NCI-H2196 treated with DMSO at 0.1 percent for 48 hours (cell line): ENCODE measurements around the gene ERGIC1.

ENCODE experiments used
- DNase-seq: peaks from one replicate; lab custom pipeline; 2025; ENCODE audit not compliant: unreplicated experiment; lab: John Stamatoyannopoulos, UW

The ERGIC1 gene

DNA sequence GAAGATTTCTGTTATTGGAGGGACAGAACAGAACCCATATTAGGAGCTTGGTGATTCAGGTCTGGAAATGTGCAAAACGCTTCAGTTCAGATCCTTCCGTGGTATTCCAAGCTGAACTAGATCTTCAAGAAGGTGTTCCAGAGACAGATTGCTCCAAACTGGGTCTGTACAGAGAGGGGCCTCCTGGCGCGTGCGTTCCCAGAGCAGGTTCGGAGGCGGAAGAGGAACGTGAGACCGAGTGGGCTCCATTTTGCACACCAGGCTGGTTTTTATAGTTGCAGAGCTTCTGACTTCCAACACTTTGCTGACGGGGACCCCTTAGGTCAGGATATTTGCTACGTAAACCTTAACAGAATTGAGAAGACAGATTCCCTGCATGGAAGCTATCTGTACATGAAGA, 108.5 kb downstream of the ERGIC1 start:
- DNase-seq: no peak

GRCh38 chr5:172943283-172943841, 109.3 kb downstream of the ERGIC1 start:
- no peak for DNase-seq

- DNase-seq: no peak
Observed at GRCh38 chr5:172943906-172944305, 109.9 kb downstream of the ERGIC1 start.

GRCh38 chr5:172944741-172945140, 110.7 kb downstream of the ERGIC1 start:
- DNase-seq: no peak

GRCh38 chr5:172945151-172945550, 111.1 kb downstream of the ERGIC1 start:
- no peak for DNase-seq

DNA sequence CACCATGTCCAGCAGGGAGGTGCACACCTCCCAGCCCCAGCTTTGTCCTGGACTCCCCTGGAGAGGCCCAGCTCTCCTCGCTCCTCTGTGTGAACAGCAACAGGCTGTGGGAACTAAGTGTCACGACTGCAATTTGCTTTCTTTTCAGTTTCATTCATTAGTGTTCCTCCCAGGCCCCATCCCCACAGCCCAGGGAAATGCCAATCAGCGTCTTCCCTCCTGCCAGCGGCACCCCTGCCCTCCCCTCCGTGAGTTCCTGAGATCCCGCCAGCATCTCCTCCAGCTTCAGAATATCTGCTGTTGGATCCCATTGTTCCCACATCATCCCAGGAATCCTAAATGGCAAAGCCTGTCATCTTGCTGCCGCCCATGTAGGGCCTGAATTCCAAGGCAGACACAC, 112.1 kb downstream of the ERGIC1 start:
- no peak for DNase-seq

DNA sequence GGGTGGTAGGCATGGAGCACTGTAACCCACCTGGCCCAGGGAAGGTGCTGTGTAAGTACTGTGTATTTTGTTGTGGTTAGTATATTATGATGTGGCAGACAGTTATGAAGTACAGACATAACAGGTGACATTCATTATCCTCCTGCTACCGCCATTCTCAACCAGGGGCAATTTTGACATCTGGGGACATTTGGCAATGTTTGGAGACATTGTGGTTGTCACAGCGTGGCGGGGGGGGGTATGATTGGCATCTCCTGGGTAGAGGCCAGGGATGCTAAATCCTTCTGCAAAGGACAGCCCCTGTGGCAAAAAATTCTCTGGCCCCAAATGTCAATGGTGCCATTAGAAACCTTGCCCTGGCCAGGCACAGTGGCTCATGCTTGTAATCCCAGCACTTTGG, 115.4 kb downstream of the ERGIC1 start:
- no peak for DNase-seq

GRCh38 chr5:172950176-172950965, 116.3 kb downstream of the ERGIC1 start:
- DNase-seq: no peak

DNA sequence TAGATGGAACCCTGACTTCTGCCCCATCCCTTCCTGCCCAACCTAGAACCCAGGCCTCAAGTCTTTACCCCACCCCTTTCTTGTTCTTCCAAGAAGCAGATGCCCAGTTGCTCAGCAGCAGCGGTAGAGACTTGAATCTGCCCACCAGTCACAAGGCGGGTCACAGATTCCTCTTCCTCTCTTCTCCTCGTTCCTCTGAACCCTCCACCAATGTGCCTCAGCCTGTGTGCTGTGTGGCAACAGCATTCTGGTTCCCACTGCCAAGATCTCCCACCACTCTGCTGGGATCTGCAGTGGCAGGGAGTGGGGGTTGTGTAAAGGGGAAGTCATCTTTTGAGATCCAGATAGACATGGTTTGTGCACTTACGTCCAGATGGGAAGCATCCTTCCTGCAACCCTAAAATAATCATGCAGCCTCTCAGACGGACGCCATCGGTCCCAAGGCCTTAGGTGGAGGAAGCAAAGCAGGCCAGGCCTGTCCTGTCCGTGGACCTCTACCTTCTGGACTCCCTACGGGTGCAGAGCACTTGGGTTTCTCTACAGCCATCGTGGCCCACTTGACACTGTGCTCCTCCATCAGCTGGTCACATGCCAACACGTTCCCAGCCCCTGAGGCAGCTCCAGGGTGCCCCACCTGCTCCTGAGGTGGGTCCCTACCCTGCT, 117.5 kb downstream of the ERGIC1 start:
- DNase-seq: no peak

DNA sequence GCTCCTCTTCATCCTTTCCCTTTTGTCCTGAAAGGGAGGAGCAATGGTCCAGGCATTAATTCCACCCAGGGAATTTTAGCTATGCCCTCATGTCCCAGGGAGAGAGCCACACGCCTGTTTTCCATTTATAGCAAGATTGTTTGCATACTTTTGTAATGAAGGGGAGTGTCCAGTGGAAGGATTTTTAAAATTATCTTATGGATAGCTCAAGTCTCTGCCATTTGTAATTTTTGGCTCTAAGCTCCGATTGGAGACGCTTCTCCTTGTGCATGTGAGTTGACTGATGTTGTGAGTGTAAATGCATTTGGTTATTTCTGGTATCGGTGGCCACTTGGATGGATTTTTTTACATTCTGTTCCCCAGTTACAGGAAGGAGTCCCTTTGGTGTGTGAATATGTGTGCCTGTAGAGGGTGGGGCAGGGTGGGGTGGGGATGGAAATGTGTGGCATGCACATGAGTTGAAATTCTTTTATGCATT, 118.0 kb downstream of the ERGIC1 start:
- no peak for DNase-seq

DNA sequence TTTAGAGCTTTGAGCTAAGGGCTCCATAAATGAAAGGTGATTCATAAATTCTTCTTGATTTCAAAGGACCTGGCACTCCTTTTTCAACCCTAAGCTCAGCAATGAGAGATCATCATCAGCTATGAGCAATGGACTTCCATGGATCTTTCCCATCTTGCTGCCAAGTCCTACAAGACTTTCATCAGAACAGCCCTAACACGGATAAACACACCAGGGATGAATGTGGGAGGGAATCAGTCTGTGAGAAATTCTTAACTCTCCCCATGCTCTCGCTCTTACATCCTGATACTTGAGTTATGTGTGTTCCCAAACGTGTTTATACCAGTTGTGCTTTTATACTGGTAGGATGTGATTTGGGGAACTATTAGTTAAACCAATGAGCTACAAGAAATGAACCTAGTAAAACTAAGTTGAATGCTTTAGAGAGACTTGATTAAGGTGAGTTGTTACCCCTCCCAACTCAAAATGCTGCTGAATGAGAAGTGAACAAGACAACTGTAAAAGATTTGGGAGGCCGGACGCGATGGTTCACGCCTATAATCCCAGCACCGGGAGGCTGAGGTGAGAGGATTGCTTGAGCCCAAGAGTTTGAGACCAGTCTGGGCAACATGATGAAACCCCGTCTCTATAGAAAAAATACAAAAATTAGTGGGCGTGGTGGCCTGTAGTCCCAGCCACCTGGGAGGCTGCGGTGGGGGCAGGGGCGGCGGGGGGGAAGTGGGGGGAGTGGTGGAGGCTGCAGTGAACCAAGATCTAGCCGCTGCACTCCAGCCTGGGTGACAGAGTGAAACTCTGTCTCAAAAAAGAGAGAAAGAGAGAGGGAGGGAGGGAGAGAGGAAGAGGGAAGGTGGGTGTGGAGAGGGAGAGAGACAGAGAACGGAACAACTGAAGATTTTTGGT, 120.0 kb downstream of the ERGIC1 start:
- no peak for DNase-seq

- DNase-seq: no peak
Observed at GRCh38 chr5:172954751-172955159, 120.7 kb downstream of the ERGIC1 start.

- DNase-seq: no peak
Observed at GRCh38 chr5:172956228-172956627, 122.2 kb downstream of the ERGIC1 start.

DNA sequence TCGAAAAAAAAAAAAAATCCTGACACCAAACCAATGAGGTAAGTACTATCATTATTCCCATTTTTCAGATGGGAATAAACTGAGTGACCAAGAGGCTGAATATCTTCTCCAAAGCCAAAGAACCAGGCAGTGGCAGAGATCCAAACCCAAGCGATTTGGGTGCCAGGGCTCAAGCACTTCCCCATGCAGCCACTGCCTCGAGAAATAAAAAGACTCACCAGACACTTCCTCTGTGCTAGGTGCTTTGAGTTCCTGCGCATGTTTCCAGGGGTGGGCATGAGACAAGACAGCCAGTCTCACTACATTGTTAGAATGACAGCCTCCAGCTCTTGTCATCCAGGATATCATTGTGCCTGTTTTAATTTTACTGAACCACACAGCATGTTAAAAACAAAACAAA, 122.9 kb downstream of the ERGIC1 start:
- no peak for DNase-seq

GRCh38 chr5:172957458-172957857, 123.4 kb downstream of the ERGIC1 start:
- DNase-seq: no peak

DNA sequence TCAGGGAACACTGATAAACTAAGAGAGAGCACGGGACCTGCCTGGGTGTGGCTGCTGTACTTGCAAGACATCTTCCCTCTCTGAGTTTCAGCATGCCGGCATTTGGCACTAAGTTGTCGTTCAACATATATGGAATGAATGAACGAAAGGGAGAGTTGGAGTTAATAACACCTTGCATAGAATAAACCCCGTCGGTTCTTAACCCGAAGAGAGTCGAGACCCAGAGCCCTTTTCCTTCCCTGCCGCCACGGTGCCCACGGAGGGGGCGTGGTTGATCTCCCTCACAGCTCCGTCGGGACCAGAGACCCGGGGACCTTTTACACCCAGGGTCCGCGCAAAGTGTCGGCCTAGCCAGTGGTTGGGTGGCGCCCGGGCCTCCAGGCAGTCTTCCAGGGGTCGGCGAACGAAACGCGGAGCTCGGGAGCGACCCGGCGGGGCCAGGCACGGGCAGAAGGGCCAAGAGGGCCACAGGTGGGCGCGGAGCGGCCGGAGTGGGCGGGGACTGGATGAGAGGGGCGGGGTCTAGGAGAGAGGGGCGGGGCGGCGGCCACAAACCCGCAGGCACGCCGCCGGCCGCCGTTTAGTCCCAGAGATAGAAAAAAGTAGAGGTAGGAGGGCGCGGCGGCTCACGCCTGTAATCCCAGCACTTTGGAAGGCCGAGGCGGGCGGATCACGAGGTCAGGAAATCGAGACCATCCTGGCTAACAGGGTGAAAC, 124.4 kb downstream of the ERGIC1 start:
- peak; percentile 48 for DNase-seq

DNA sequence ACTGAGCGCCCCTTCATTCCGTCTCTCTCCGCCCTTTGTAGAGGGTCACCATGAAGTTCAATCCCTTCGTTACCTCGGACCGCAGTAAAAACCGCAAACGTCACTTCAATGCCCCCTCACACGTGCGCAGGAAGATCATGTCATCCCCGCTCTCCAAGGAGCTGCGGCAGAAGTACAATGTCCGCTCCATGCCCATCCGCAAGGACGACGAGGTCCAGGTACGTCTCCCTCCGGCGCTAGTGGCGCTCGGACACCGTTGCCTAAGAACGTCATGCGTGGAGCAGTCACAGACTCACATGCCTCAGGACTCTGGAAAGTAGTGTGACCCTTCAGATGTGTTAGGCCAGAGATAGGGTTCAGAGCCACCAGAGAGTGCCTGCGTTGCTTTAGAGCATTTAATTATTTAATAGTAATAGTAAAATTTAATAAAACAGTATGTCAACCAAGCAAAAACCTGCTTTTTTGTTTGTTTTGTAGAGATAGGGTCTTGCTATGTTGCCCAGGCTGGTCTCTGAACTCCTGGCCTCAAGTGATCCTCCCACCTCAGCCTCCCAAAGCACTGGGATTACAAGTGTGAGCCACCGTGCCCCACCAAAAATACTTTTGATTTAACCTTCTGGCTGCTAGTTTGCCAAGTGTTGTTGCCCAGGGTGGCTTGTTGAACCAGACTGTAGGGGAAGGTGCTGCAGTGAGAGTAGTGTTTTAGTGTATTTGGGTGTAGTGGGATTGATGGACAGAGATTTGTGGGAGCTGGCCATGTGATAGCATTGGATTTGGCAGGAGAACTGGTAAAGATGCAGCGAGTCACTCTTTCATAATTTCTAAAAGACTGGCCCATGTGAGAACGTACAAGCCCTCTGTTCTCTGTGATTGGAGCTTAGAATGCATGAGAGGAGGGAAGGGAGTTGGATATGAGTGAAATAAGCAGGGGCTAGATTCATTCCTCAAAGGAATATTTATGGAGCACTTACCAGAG, 126.1 kb downstream of the ERGIC1 start:
- DNase-seq: no peak

- no peak for DNase-seq
Observed at GRCh38 chr5:172969921-172970320, 135.9 kb downstream of the ERGIC1 start.

- DNase-seq: no peak
Observed at GRCh38 chr5:172971482-172971881, 137.4 kb downstream of the ERGIC1 start.
